ENCODE measurements around the gene CHTF8. TPM values are rescaled to one million over a fixed set of nuclear protein-coding genes. Genes with fewer than 3 reads are reported as not detected.

The CHTF8 gene
- total RNA-seq, 1 experiment from 2014 or later: 161 TPM

- H3K27me3 ChIP-seq (ENCODE audit: insufficient read depth, low read depth): no peaks in the 10 kb centered on the region
- H3K9me2 ChIP-seq (ENCODE audit: insufficient read depth): no peaks in the 10 kb centered on the region
- no peaks in the 10 kb centered on the region for H3K79me2 ChIP-seq (ENCODE audit: low read depth)
- H2AFZ ChIP-seq: no peak overlapping the region
- DNase-seq: peak; percentile 58 to 83
- peak overlapping the region; percentile 23 for H3K4me2 ChIP-seq
- H3K4me3 ChIP-seq: no peak overlapping the region
- no peaks in the 10 kb centered on the region for H3K9me3 ChIP-seq (ENCODE audit: insufficient read depth, low read depth)
- H3F3A ChIP-seq (ENCODE audit: insufficient read depth, low read depth): peaks cover 34% of the 10 kb centered on the region
- H4K20me1 ChIP-seq (ENCODE audit: insufficient read depth): no peaks in the 10 kb centered on the region
- peaks cover 32% of the 10 kb centered on the region for H3K4me1 ChIP-seq (replicated peaks; ENCODE audit: insufficient read depth)
- no peak for TF ChIP-seq EZH2 (IDR thresholded peaks at IDR 0.05; ENCODE audit: low read depth)
- TF ChIP-seq, protein P1, sequence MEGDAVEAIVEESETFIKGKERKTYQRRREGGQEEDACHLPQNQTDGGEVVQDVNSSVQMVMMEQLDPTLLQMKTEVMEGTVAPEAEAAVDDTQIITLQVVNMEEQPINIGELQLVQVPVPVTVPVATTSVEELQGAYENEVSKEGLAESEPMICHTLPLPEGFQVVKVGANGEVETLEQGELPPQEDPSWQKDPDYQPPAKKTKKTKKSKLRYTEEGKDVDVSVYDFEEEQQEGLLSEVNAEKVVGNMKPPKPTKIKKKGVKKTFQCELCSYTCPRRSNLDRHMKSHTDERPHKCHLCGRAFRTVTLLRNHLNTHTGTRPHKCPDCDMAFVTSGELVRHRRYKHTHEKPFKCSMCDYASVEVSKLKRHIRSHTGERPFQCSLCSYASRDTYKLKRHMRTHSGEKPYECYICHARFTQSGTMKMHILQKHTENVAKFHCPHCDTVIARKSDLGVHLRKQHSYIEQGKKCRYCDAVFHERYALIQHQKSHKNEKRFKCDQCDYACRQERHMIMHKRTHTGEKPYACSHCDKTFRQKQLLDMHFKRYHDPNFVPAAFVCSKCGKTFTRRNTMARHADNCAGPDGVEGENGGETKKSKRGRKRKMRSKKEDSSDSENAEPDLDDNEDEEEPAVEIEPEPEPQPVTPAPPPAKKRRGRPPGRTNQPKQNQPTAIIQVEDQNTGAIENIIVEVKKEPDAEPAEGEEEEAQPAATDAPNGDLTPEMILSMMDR (conservative IDR thresholded peaks at IDR 0.05): no peak
- CTCF ChIA-PET: interaction anchor here (0.9 kb wide), 1 partner anchor 24 kb away, joined by 3 read pairs; no protein-coding TSS in a partner anchor
- H3K27ac ChIP-seq: peak overlapping the region; percentile 13
- no peaks in the 10 kb centered on the region; the same call in 1 of the 2 replicates for H3K36me3 ChIP-seq (ENCODE audit: low read depth)
- intact Hi-C loops (cut with micrococcal nuclease; ENCODE audit: unreplicated experiment): no loop called here
- BruUV-seq (replicated peaks): no TSS peak
- POLR2A ChIA-PET (ENCODE audit: unreplicated experiment): interaction anchor here (0.7 kb wide), 1 partner anchor 13 kb away, joined by 5 read pairs; no protein-coding TSS in a partner anchor
Measured at GRCh38 chr16:69179328-69180010, 47.1 kb upstream of the CHTF8 start.

DNA sequence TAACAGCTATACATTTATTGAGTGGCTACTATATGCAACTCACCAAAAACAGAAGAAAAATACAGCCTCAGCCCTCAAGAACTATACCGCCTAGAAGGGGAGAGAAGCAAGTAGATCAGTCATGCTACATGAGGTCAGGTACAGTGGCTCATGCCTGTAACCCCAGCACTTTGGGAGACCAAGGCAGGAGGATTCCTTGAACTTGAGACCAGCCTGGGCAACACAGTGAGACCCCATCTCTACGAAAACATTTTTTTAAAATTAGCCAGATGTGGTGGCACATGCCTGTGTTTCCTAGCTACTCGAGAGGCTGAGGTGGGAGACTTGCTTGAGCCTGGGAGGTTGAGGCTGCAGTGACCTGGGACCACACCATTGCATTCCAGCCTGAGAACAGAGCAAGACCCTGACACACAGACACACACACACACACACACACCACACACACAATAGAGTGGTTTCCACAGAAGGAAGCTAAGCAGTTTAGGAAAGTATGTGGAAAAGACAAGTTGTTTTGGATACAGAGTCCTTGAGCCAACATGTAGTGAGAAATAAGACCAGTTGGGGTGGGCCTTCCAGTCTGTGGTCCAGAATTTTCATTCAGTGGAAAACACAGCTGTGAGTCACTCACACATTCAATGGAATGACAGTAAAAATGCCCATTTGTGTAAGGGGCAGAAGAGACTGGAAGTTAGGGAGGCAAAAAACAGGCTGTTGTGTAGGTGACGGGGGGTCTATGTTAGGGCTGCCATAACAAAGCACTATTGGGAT lies 43.8 kb upstream of the CHTF8 start:
- no peak overlapping the region for H2AFZ ChIP-seq
- ChIA-PET CTCF (no interaction called here), POLR2A (ENCODE audit: unreplicated experiment) (interaction anchor here (0.5 kb wide), 1 partner anchor 13 kb away, joined by 8 read pairs; no protein-coding TSS in a partner anchor)
- BruUV-seq (replicated peaks): no TSS peak
- H3K4me1 ChIP-seq (replicated peaks; ENCODE audit: insufficient read depth): peaks cover 36% of the 10 kb centered on the region
- H3K4me3 ChIP-seq: no peak overlapping the region
- H3K36me3 ChIP-seq (ENCODE audit: low read depth): no peaks in the 10 kb centered on the region; the same call in 1 of the 2 replicates
- DNase-seq: no peak
- H4K20me1 ChIP-seq (ENCODE audit: insufficient read depth): no peaks in the 10 kb centered on the region
- no peaks in the 10 kb centered on the region for H3K9me2 ChIP-seq (ENCODE audit: insufficient read depth)
- TF ChIP-seq, protein P1 (conservative IDR thresholded peaks at IDR 0.05): no peak
- no peak for TF ChIP-seq EZH2 (IDR thresholded peaks at IDR 0.05; ENCODE audit: low read depth)
- H3K79me2 ChIP-seq (ENCODE audit: low read depth): no peaks in the 10 kb centered on the region
- H3F3A ChIP-seq (ENCODE audit: insufficient read depth, low read depth): peaks cover 46% of the 10 kb centered on the region
- no peak overlapping the region for H3K4me2 ChIP-seq
- no peaks in the 10 kb centered on the region for H3K9me3 ChIP-seq (ENCODE audit: insufficient read depth, low read depth)
- no peaks in the 10 kb centered on the region for H3K27me3 ChIP-seq (ENCODE audit: insufficient read depth, low read depth)
- intact Hi-C loops (cut with micrococcal nuclease; ENCODE audit: unreplicated experiment): no loop called here
- no peak overlapping the region for H3K27ac ChIP-seq

DNA sequence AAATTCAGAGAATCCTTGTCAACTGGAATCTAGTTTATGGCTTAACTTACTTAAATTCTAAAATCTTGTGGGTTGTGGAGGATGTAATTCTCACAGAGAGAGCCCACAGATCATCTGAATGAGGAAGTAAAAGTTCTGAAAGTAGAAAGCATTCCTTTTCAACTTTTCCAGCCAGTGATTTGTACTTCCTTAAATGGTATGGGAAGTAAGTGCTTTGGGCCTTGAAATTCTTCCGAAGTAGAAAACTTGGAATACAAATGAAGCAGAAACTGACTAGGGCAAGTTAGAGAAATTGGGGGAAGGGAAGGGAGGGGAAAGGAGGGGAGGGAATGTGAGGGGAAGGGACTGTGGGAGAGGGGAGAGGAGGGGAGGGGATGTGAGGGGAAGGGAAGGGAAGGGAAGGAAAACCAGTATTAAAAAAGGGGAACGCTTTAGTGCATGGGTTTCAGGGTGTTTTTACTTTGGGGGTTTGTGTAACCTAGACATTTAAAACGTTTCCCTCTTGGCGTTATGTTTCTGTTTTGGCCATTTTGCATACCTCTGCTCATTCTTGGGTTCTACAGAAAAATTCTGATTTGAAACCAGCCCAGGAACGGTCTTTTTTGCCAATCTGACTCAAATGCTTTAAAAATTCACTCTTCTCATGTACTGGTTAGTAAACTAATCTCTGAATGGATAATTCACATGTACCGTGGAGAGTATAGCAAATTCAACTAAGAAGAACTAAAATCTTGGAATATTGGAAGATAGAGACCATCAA lies 39.1 kb upstream of the CHTF8 start:
- Histone ChIP-seq H3K27me3 (ENCODE audit: insufficient read depth, low read depth) (no peaks in the 10 kb centered on the region), H3K9me3 (ENCODE audit: insufficient read depth, low read depth) (no peaks in the 10 kb centered on the region), H4K20me1 (ENCODE audit: insufficient read depth) (no peaks in the 10 kb centered on the region), H3K9me2 (ENCODE audit: insufficient read depth) (no peaks in the 10 kb centered on the region), H3K4me2 (no peak overlapping the region), H3K4me1 (replicated peaks; ENCODE audit: insufficient read depth) (peaks cover 17% of the 10 kb centered on the region), H3K4me3 (no peak overlapping the region), H3K36me3 (ENCODE audit: low read depth) (peaks cover 21% of the 10 kb centered on the region), H2AFZ (no peak overlapping the region), H3K27ac (no peak overlapping the region), H3F3A (ENCODE audit: insufficient read depth, low read depth) (peaks cover 38% of the 10 kb centered on the region), H3K79me2 (ENCODE audit: low read depth) (no peaks in the 10 kb centered on the region)
- no TSS peak for BruUV-seq (replicated peaks)
- ChIA-PET CTCF (no interaction called here), POLR2A (ENCODE audit: unreplicated experiment) (no interaction called here)
- TF ChIP-seq EZH2 (IDR thresholded peaks at IDR 0.05; ENCODE audit: low read depth): no peak
- TF ChIP-seq, protein P1 (conservative IDR thresholded peaks at IDR 0.05): no peak
- intact Hi-C loops (cut with micrococcal nuclease; ENCODE audit: unreplicated experiment): no loop called here
- DNase-seq: no peak

Measured in PC-9 (cell line).